Naive thymus-derived CD4-positive, alpha-beta T cell (primary cell): ENCODE measurements around the gene METTL26. TPM values are rescaled to one million over a fixed set of nuclear protein-coding genes. Genes with fewer than 3 reads are reported as not detected.

Experiments
- ATAC-seq: fragments of 150-1000 bp; cut with Tn5 transposase; 2 replicates; pipeline ENCODE4 v1.10.0; 2021; ENCODE audit warnings: mild to moderate bottlenecking, moderate library complexity
- CTCF ChIA-PET: fragments of 350-600 bp; sonication (Branson Sonifier 250); formaldehyde crosslinking; loops from one replicate; lab custom pipeline; 2021; ENCODE audit warnings: antibody characterized with exemption; lab: Charles Lee
- POLR2A ChIA-PET: fragments of 350-600 bp; sonication (Branson Sonifier 250); formaldehyde crosslinking; loops from one replicate; lab custom pipeline; 2021; ENCODE audit warnings: antibody characterized with exemption, inconsistent platforms; lab: Charles Lee
- DNase-seq, 9 donors: peaks; one replicate each; pipeline versions ENCODE4 v3.0.0 to v3.0.0-alpha.2; 2020 to 2022; ENCODE audit warnings: mixed read lengths in 1 of 9
- H3K27ac ChIP-seq: one replicate; pipeline ENCODE4 v1.7.0; 2013; ENCODE audit warnings: mild to moderate bottlenecking, low read depth, low read length, moderate library complexity
- H3K27me3 ChIP-seq, 2 donors: one replicate each; pipeline ENCODE4 v1.7.0; 2013; ENCODE audit warnings: low read length in 2 of 2, mild to moderate bottlenecking in 2 of 2, moderate library complexity in 2 of 2; ENCODE audit not compliant: control insufficient read depth in 2 of 2, insufficient read depth in 2 of 2
- H3K36me3 ChIP-seq, 3 experiments: 1 replicate in 2 of 3; 2 replicates in 1 of 3; pipeline ENCODE4 v1.7.0; 2013; ENCODE audit warnings: low read length in 3 of 3, mild to moderate bottlenecking in 3 of 3, moderate library complexity in 1 of 3; ENCODE audit not compliant: insufficient read depth in 3 of 3, control insufficient read depth in 2 of 3
- H3K4me1 ChIP-seq, 2 donors: one replicate each; pipeline ENCODE4 v1.7.0; 2013; ENCODE audit warnings: low read length in 2 of 2, mild to moderate bottlenecking in 2 of 2, moderate library complexity in 1 of 2; ENCODE audit not compliant: control insufficient read depth in 2 of 2, insufficient read depth in 2 of 2
- H3K4me3 ChIP-seq: 2 replicates; pipeline ENCODE4 v1.7.0; 2013; ENCODE audit warnings: mild to moderate bottlenecking, low read length
- H3K9me3 ChIP-seq, 3 experiments: 1 replicate in 2 of 3; 2 replicates in 1 of 3; pipeline ENCODE4 v1.7.0; 2013; ENCODE audit warnings: low read length in 3 of 3; ENCODE audit not compliant: control insufficient read depth in 2 of 3
- H3K27ac Mint-ChIP-seq, 9 donors: one replicate each; pipeline ENCODE4 v1.8.0; 2020 to 2022; ENCODE audit warnings: mixed read lengths in 9 of 9, mild to moderate bottlenecking in 8 of 9, moderate library complexity in 5 of 9, inconsistent platforms in 2 of 9
- H3K27me3 Mint-ChIP-seq, 5 donors: one replicate each; pipeline ENCODE4 v1.8.0; 2021 to 2022; ENCODE audit warnings: mixed read lengths in 5 of 5, mild to moderate bottlenecking in 1 of 5
- H3K36me3 Mint-ChIP-seq, 5 donors: one replicate each; pipeline ENCODE4 v1.8.0; 2020 to 2022; ENCODE audit warnings: mixed read lengths in 5 of 5, mild to moderate bottlenecking in 3 of 5, inconsistent platforms in 1 of 5
- H3K4me1 Mint-ChIP-seq, 7 donors: one replicate each; pipeline ENCODE4 v1.8.0; 2020 to 2022; ENCODE audit warnings: mixed read lengths in 7 of 7, mild to moderate bottlenecking in 3 of 7, inconsistent platforms in 1 of 7
- H3K4me3 Mint-ChIP-seq, 10 donors: one replicate each; pipeline ENCODE4 v1.8.0; 2020 to 2022; ENCODE audit warnings: mild to moderate bottlenecking in 10 of 10, mixed read lengths in 10 of 10, moderate library complexity in 6 of 10, inconsistent platforms in 2 of 10
- H3K9me3 Mint-ChIP-seq, 11 donors: one replicate each; pipeline ENCODE4 v1.8.0; 2020 to 2022; ENCODE audit warnings: mixed read lengths in 11 of 11, mild to moderate bottlenecking in 4 of 11, inconsistent platforms in 1 of 11, moderate library complexity in 1 of 11
- intact Hi-C, 2 donors: fragments of 100-400 bp; cut with micrococcal nuclease; formaldehyde crosslinking; loops; one replicate each; pipeline ENCODE4 v1.15.1; 2023
- polyA plus RNA-seq, 2 donors: library from polyadenylated mRNA; unstranded; fragments of 300-500 nt; fragmentation: Illumina TruSeq; gene quantifications; one replicate each; pipeline ENCODE4 v1.2.3, GENCODE V29; 2021
- total RNA-seq, 6 experiments: library from RNA in 5 of 6; stranded (reverse) in 5 of 6; gene quantifications; 1 replicate in 5 of 6; 2 replicates in 1 of 6; pipeline ENCODE4 v1.2.3 and lab custom pipeline; 2021 to 2026

The METTL26 gene
- total and polyA plus RNA-seq, 7 experiments from 2014 or later: 41.7 to 97.5 (median 70.7) TPM

GRCh38 chr16:675884-676564, 39.9 kb upstream of the METTL26 start:
- CTCF ChIA-PET: no interaction called here
- Histone ChIP-seq H3K4me3 (no peak overlapping the region), H3K27ac (no peak overlapping the region), H3K36me3 (peaks cover 0 to 39% (median 0%) of the 10 kb centered on the region in 3 experiments), H3K27me3 (no peaks in the 10 kb centered on the region), H3K9me3 (no peaks in the 10 kb centered on the region), H3K4me1 (peaks cover 1 to 4% of the 10 kb centered on the region in 2 donors)
- Mint-ChIP-seq H3K27me3 (peaks cover 0 to 7% (median 0%) of the 10 kb centered on the region in 5 donors), H3K36me3 (peaks cover 0 to 7% (median 0%) of the 10 kb centered on the region in 5 donors), H3K4me3 (peak overlapping the region in 1 of 10 donors; percentile 60), H3K4me1 (peaks cover 0 to 16% (median 6%) of the 10 kb centered on the region in 7 donors), H3K9me3 (no peaks in the 10 kb centered on the region), H3K27ac (no peak overlapping the region)
- no peak for DNase-seq
- intact Hi-C loops: no loop called here
- POLR2A ChIA-PET: interaction anchor here (0.9 to 3.1 kb wide), 5 partner anchors 8 to 20 kb away, joined by 3 to 12 read pairs (median 3); partner anchors contain the start of genes JMJD8 and RHOT2
- no peak for ATAC-seq

GRCh38 chr16:674968-675883, 39.1 kb upstream of the METTL26 start, which contains the start of gene RHBDL1:
Gene RHBDL1 (plus strand): TSS chr16:675671. CDS start chr16:675791, 120 bp downstream.
- Mint-ChIP-seq H3K27me3 (peaks cover 0 to 7% (median 0%) of the 10 kb centered on the region in 5 donors), H3K9me3 (no peaks in the 10 kb centered on the region), H3K27ac (no peak within 1 kb of the TSS), H3K4me1 (peaks cover 0 to 14% (median 4%) of the 10 kb centered on the region in 7 donors), H3K4me3 (peak within 1 kb of the TSS in 7 of 10 donors; percentile 13 to 71 (median 51)), H3K36me3 (peaks cover 0 to 8% (median under 1%) of the 10 kb centered on the region in 5 donors)
- DNase-seq (no peak), ATAC-seq (no peak)
- Histone ChIP-seq H3K9me3 (no peaks in the 10 kb centered on the region), H3K36me3 (peaks cover 0 to 47% (median 2%) of the 10 kb centered on the region in 3 experiments), H3K27me3 (no peaks in the 10 kb centered on the region), H3K4me1 (no peaks in the 10 kb centered on the region), H3K4me3 (no peak within 1 kb of the TSS), H3K27ac (no peak within 1 kb of the TSS)
- CTCF ChIA-PET: no interaction called here
- intact Hi-C loops: no loop called here
- POLR2A ChIA-PET: interaction anchor here (0.6 to 3.1 kb wide), 5 partner anchors 9 to 538 kb away, joined by 3 to 12 read pairs (median 3); partner anchors contain the start of gene JMJD8

- DNase-seq (no peak), ATAC-seq (no peak)
- H3K4me3 Mint-ChIP-seq: peak overlapping the region in 2 of 10 donors; percentile 45 to 51
- H3K9me3 ChIP-seq: no peaks in the 10 kb centered on the region
- peaks cover 0 to 53% (median 3%) of the 10 kb centered on the region in 3 experiments for H3K36me3 ChIP-seq
- H3K4me1 Mint-ChIP-seq: peaks cover 0 to 14% (median 5%) of the 10 kb centered on the region in 7 donors
- POLR2A ChIA-PET: interaction anchor here (0.6 to 3.1 kb wide), 4 partner anchors 21 to 537 kb away, joined by 3 to 12 read pairs (median 3); no protein-coding TSS in a partner anchor
- no peaks in the 10 kb centered on the region for H3K4me1 ChIP-seq
- H3K27ac Mint-ChIP-seq: no peak overlapping the region
- H3K9me3 Mint-ChIP-seq: no peaks in the 10 kb centered on the region
- H3K27ac ChIP-seq: no peak overlapping the region
- no peaks in the 10 kb centered on the region for H3K27me3 ChIP-seq
- H3K36me3 Mint-ChIP-seq: peaks cover 0 to 10% (median 3%) of the 10 kb centered on the region in 5 donors
- peaks cover 0 to 7% (median 0%) of the 10 kb centered on the region in 5 donors for H3K27me3 Mint-ChIP-seq
- H3K4me3 ChIP-seq: no peak overlapping the region
- CTCF ChIA-PET: no interaction called here
- intact Hi-C loops: no loop called here
These were observed 38.2 kb upstream of the METTL26 start for GRCh38 chr16:674214-674881.

- ChIA-PET CTCF (no interaction called here), POLR2A (interaction anchor here (1.0 to 1.2 kb wide), 2 partner anchors 16 to 22 kb away, joined by 3 to 4 read pairs; partner anchors contain the start of gene WDR24)
- H3K27ac ChIP-seq: no peak overlapping the region
- intact Hi-C loops: no loop called here
- H3K4me1 ChIP-seq: no peaks in the 10 kb centered on the region
- Mint-ChIP-seq H3K27ac (no peak overlapping the region), H3K4me3 (no peak overlapping the region), H3K36me3 (peaks cover 0 to 10% (median 3%) of the 10 kb centered on the region in 5 donors), H3K27me3 (peaks cover 0 to 7% (median 0%) of the 10 kb centered on the region in 5 donors), H3K9me3 (no peaks in the 10 kb centered on the region), H3K4me1 (peaks cover 0 to 10% (median 5%) of the 10 kb centered on the region in 7 donors)
- no peaks in the 10 kb centered on the region for H3K9me3 ChIP-seq
- no peaks in the 10 kb centered on the region for H3K27me3 ChIP-seq
- ATAC-seq: no peak
- H3K4me3 ChIP-seq: no peak overlapping the region
- H3K36me3 ChIP-seq: peaks cover 0 to 56% (median 3%) of the 10 kb centered on the region in 3 experiments
- no peak for DNase-seq
These were observed 37.4 kb upstream of the METTL26 start for GRCh38 chr16:673399-673991.

GRCh38 chr16:672851-673250, 36.7 kb upstream of the METTL26 start:
- CTCF ChIA-PET: no interaction called here

More at GRCh38 chr16:672851-673250, 36.7 kb upstream of the METTL26 start:
- no peaks in the 10 kb centered on the region for H3K9me3 ChIP-seq
- H3K4me1 ChIP-seq: no peaks in the 10 kb centered on the region
- Mint-ChIP-seq H3K4me3 (no peak overlapping the region), H3K36me3 (peaks cover 0 to 10% (median 3%) of the 10 kb centered on the region in 5 donors), H3K9me3 (no peaks in the 10 kb centered on the region), H3K27me3 (peaks cover 0 to 7% (median 0%) of the 10 kb centered on the region in 5 donors), H3K27ac (no peak overlapping the region), H3K4me1 (peaks cover 0 to 11% (median 5%) of the 10 kb centered on the region in 7 donors)
- H3K4me3 ChIP-seq: no peak overlapping the region
- POLR2A ChIA-PET: interaction anchor here (0.9 to 1.0 kb wide), 2 partner anchors 17 to 22 kb away, joined by 3 to 4 read pairs; partner anchors contain the start of gene WDR24
- ATAC-seq (no peak), DNase-seq (no peak)
- no peaks in the 10 kb centered on the region for H3K27me3 ChIP-seq
- no peak overlapping the region for H3K27ac ChIP-seq
- peaks cover 0 to 56% (median 3%) of the 10 kb centered on the region in 3 experiments for H3K36me3 ChIP-seq
- intact Hi-C loops: no loop called here
